LNCAP (cell line): ENCODE measurements around the gene SLC30A5.

Experiments
- TF ChIP-seq, protein P1 (sequence below): fragments of 450-650 bp; IDR thresholded peaks from 2 replicates; pipeline ENCODE4 v1.5.1; 2017; ENCODE audit warnings: mild to moderate bottlenecking

The SLC30A5 gene

DNA sequence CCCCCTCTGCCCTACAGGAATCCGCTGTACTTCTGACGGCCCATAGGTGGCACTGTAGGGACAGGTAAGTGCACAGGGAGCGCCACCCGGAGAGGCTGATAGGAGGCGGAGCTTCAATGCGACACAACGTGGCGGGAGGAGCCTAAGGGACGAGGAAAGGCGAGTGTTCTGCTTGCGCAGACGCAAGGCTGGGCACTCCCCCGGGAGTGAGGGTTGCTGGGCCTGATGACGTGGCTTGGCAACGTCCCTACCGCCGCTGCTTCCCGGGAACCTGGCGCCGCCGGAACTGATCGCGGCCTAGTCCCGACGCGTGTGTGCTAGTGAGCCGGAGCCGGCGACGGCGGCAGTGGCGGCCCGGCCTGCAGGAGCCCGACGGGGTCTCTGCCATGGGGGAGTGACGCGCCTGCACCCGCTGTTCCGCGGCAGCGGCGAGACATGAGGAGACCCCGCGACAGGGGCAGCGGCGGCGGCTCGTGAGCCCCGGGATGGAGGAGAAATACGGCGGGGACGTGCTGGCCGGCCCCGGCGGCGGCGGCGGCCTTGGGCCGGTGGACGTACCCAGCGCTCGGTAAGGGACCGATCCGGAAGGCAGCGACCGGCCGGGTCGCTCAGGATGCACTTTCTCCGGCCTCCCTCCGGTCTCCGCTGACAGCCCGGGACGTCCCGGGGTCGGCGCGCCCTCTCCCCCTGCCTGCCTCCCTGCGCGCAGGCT, at the start of gene SLC30A5:
TSS of gene SLC30A5 (plus strand) at position 244 of the 712 bp plus-strand sequence. CDS start at position 486, 242 bp downstream.
- TF ChIP-seq, protein P1, sequence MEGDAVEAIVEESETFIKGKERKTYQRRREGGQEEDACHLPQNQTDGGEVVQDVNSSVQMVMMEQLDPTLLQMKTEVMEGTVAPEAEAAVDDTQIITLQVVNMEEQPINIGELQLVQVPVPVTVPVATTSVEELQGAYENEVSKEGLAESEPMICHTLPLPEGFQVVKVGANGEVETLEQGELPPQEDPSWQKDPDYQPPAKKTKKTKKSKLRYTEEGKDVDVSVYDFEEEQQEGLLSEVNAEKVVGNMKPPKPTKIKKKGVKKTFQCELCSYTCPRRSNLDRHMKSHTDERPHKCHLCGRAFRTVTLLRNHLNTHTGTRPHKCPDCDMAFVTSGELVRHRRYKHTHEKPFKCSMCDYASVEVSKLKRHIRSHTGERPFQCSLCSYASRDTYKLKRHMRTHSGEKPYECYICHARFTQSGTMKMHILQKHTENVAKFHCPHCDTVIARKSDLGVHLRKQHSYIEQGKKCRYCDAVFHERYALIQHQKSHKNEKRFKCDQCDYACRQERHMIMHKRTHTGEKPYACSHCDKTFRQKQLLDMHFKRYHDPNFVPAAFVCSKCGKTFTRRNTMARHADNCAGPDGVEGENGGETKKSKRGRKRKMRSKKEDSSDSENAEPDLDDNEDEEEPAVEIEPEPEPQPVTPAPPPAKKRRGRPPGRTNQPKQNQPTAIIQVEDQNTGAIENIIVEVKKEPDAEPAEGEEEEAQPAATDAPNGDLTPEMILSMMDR: peak; percentile 88

DNA sequence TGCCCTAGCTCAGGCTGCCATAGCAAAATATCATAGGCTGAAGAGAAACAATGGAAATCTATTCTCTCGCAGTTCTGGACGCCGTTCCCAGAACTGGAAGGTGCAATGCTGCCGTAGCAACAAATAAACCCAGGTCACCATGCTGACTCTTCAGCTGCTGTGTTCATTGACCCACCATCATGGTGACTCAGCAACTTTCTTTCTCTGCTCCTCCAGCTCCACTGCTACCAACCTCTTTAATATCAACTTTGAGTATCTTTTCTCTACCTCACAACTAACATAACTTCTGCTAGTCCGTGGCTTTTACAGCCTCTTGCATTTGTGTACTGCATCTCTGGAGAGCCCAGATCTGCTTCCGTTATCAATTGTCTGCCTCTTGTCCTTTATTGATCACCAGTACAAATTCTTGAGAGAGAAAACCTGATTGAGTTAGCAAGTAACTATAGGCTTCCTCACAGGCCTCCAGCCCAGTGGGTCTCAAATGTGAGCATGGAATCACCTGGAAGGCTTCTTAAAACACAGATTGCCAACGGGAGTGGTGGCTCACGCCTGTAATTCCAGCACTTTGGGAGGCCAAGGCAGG, 47.3 kb upstream of the SLC30A5 start:
- TF ChIP-seq, protein P1: no peak

DNA sequence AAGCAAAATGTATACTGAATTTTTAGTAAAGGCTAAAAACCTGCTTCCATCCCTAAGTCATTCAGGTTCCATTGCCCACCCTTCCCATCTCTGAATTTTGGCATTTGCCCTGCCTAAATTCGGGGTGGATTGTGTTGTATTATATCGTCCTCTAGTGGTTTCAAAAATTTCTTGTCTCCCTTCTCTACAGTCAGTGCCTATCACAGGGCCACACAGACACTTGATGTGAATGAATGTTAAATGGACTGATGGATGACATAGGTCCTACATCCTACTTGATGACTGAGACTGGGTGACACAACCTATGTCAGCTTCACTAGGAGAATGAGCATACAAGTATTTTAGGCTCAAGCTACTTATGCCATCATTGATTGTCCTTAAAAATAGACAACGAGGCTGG, 45.6 kb upstream of the SLC30A5 start:
- TF ChIP-seq, protein P1: peak; percentile 37; the same call in 1 of the 2 replicates

DNA sequence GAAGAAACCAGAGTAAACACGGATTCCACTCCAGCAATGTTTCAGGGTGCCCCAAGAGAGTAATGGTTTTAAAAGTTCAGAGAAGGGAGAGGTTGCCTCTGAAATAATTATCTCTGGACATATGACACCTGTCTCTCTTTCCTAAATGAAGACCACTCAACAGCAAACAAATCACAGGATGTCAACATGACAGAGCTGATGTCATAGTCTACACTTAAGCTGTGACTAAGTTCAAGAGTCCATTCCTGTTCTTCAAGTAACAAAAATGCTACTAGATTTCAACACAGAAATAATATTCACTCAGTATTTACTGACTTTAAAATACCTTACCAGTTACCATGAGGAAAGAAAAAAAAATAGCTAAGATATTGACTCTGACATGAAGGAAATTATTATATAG, 44.7 kb upstream of the SLC30A5 start:
- TF ChIP-seq, protein P1: no peak

DNA sequence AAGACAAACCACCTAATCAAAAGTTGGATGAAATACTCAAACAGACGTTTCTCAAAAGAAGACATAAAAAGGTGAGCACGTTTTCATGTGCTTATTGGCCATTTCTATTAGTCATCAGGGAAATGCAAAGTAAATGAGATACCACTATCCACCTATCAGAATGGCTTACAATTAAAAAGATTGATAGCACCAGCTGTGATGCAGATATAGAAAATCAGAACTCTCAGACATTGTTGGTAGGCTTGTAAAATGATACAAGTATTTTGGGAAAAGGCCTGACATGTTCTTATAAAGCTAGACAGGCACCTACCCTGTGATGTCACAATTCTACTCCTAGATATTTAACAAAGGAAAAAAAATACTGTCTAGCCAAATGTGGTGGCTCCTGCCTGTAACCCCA, 44.0 kb upstream of the SLC30A5 start:
- TF ChIP-seq, protein P1: no peak

DNA sequence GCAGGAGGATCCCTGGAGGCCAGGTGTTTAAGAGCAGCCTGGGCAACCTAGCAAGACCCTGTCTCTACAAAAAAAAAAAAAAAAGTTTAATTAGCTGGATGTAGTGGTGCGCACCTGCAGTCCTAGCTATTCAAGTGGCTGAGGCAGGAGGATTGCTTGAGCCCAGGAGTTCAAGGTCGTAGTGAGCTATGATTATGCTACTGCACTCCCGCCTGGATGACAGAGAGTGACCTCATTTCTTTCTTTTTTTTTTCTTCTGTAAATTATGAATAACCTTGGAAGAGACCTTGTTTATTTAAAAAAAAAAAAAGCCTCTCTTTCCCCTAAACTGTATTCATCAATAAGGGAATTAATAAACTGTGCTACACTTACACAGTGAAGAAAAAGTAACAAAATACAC, 43.6 kb upstream of the SLC30A5 start:
- TF ChIP-seq, protein P1: no peak

DNA sequence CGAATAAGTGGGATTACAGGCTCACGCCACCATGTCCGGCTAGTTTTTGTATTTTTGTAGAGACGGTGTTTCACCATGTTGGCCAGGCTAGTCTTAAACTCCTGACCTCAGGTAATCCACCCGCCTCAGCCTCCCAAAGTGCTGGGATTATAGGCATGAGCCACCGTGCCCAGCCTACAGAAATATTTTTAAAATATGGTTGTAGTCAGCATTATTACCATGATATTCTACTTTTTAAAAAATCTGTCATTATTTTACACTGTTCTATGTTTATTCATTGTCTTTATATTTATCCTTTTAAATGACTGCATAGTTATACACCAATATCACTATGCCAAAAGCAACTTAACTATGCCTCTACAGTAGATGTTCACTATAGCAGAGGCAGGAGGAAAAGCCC, 41.6 kb upstream of the SLC30A5 start:
- TF ChIP-seq, protein P1: no peak
